CD4-positive, alpha-beta memory T cell (primary cell): ENCODE data around the gene P3H2. TPM values are rescaled to one million over a fixed set of nuclear protein-coding genes. Genes with fewer than 3 reads are reported as not detected.
"Not testable (repeated sequence)": the region's sequence is repeated elsewhere in the genome, so short reads cannot be mapped to it uniquely, and the experiment has no call there.

Experiments used
- CTCF ChIA-PET: fragments of 350-600 bp; sonication (Branson Sonifier 250); formaldehyde crosslinking; loops from one replicate; lab custom pipeline; 2021; ENCODE audit warnings: inconsistent platforms; ENCODE audit not compliant: partially characterized antibody; lab: Charles Lee
- POLR2A ChIA-PET: fragments of 350-600 bp; sonication (Branson Sonifier 250); formaldehyde crosslinking; loops from one replicate; lab custom pipeline; 2021; ENCODE audit not compliant: partially characterized antibody; lab: Charles Lee
- DNase-seq, 5 donors: peaks; one replicate each; pipeline versions ENCODE4 v3.0.0 to v3.0.0-alpha.2; 2020 to 2022; ENCODE audit warnings: mixed read lengths in 1 of 5
- H3K27ac ChIP-seq: one replicate; pipeline ENCODE4 v1.7.0; 2013; ENCODE audit warnings: low read depth, low read length
- H3K27me3 ChIP-seq: 2 replicates; pipeline ENCODE4 v1.7.0; 2013; ENCODE audit warnings: mild to moderate bottlenecking, low read length, moderate library complexity; ENCODE audit not compliant: insufficient read depth
- H3K36me3 ChIP-seq: 2 replicates; pipeline ENCODE4 v1.7.0; 2013; ENCODE audit warnings: mild to moderate bottlenecking, low read length, moderate library complexity; ENCODE audit not compliant: insufficient read depth
- H3K4me1 ChIP-seq: 2 replicates; pipeline ENCODE4 v1.7.0; 2013; ENCODE audit warnings: mild to moderate bottlenecking, low read length, moderate library complexity; ENCODE audit not compliant: insufficient read depth
- H3K4me3 ChIP-seq, 2 donors: one replicate each; pipeline ENCODE4 v1.7.0; 2013; ENCODE audit warnings: low read length in 2 of 2, mild to moderate bottlenecking in 1 of 2
- H3K9me3 ChIP-seq, 2 donors: one replicate each; pipeline ENCODE4 v1.7.0; 2013; ENCODE audit warnings: low read length in 2 of 2, control low read depth in 1 of 2; ENCODE audit not compliant: control insufficient read depth in 1 of 2
- H3K27ac Mint-ChIP-seq, 7 donors: one replicate each; pipeline ENCODE4 v1.8.0; 2020 to 2021; ENCODE audit warnings: mixed read lengths in 7 of 7, mild to moderate bottlenecking in 6 of 7, inconsistent platforms in 3 of 7, moderate library complexity in 3 of 7
- H3K27me3 Mint-ChIP-seq, 2 donors: one replicate each; pipeline ENCODE4 v1.8.0; 2020 to 2021; ENCODE audit warnings: mixed read lengths in 2 of 2
- H3K36me3 Mint-ChIP-seq, 2 donors: one replicate each; pipeline ENCODE4 v1.8.0; 2020 to 2021; ENCODE audit warnings: mixed read lengths in 2 of 2, inconsistent platforms in 1 of 2, mild to moderate bottlenecking in 1 of 2
- H3K4me1 Mint-ChIP-seq, 4 donors: one replicate each; pipeline ENCODE4 v1.8.0; 2020 to 2021; ENCODE audit warnings: mixed read lengths in 4 of 4, mild to moderate bottlenecking in 1 of 4
- H3K4me3 Mint-ChIP-seq, 8 donors: one replicate each; pipeline ENCODE4 v1.8.0; 2020 to 2021; ENCODE audit warnings: mixed read lengths in 8 of 8, mild to moderate bottlenecking in 7 of 8, moderate library complexity in 6 of 8, inconsistent platforms in 3 of 8
- H3K9me3 Mint-ChIP-seq, 8 donors: one replicate each; pipeline ENCODE4 v1.8.0; 2020 to 2021; ENCODE audit warnings: mixed read lengths in 8 of 8, mild to moderate bottlenecking in 5 of 8, inconsistent platforms in 3 of 8, moderate library complexity in 1 of 8
- intact Hi-C: fragments of 100-400 bp; cut with micrococcal nuclease; formaldehyde crosslinking; loops from one replicate; pipeline ENCODE4 v1.15.1; 2023
- polyA plus RNA-seq, 2 donors: library from polyadenylated mRNA; unstranded; fragments of 300-500 nt; fragmentation: Illumina TruSeq; gene quantifications; one replicate each; pipeline ENCODE4 v1.2.3, GENCODE V29; 2021
- total RNA-seq, 2 experiments: library from RNA; stranded (reverse); gene quantifications; one replicate each; pipeline ENCODE4 v1.2.3, GENCODE V29; 2021

P3H2 gene
- total RNA-seq = not detected
- polyA plus RNA-seq = not detected

GRCh38 chr3:190120269-190121060, at the start of gene P3H2:
Gene P3H2, minus strand, starts transcription at chr3:190120897. Its CDS starts 166 bp downstream, at chr3:190120731.
- H3K27me3 ChIP-seq = peaks cover 3% of the 10 kb centered on the region
- CTCF ChIA-PET = no interaction called here
- no peaks in the 10 kb centered on the region for H3K36me3 Mint-ChIP-seq
- POLR2A ChIA-PET = no interaction called here
- no peaks in the 10 kb centered on the region for H3K36me3 ChIP-seq
- H3K27me3 Mint-ChIP-seq = peaks cover 30 to 36% of the 10 kb centered on the region in 2 donors
- H3K27ac Mint-ChIP-seq = no peak within 1 kb of the TSS
- peak within 1 kb of the TSS in 7 of 8 donors; percentile 27 to 71 (median 54) for H3K4me3 Mint-ChIP-seq
- no peak within 1 kb of the TSS for H3K4me3 ChIP-seq
- no peaks in the 10 kb centered on the region for H3K4me1 ChIP-seq
- peaks cover 6 to 9% (median 8%) of the 10 kb centered on the region in 4 donors for H3K4me1 Mint-ChIP-seq
- peaks cover 0 to 4% (median 0%) of the 10 kb centered on the region in 8 donors for H3K9me3 Mint-ChIP-seq
- no peak for DNase-seq
- no peaks in the 10 kb centered on the region for H3K9me3 ChIP-seq
- intact Hi-C loops = no loop called here
- H3K27ac ChIP-seq = no peak within 1 kb of the TSS

- Mint-ChIP-seq H3K27me3 (no peaks in the 10 kb centered on the region), H3K4me3 (peak overlapping the region; percentile 67 to 90 (median 74)), H3K9me3 (peaks cover 0 to 4% (median 0%) of the 10 kb centered on the region in 8 donors), H3K36me3 (no peaks in the 10 kb centered on the region), H3K4me1 (peaks cover 0 to 17% (median 14%) of the 10 kb centered on the region in 4 donors), H3K27ac (peak overlapping the region in 5 of 7 donors; percentile 48 to 90 (median 72))
- CTCF ChIA-PET = no interaction called here
- Histone ChIP-seq H3K27me3 (no peaks in the 10 kb centered on the region), H3K27ac (no peak overlapping the region), H3K9me3 (no peaks in the 10 kb centered on the region), H3K36me3 (no peaks in the 10 kb centered on the region), H3K4me3 (peak overlapping the region in 1 of 2 donors; percentile 7), H3K4me1 (peaks cover 4% of the 10 kb centered on the region)
- intact Hi-C loops = no loop called here
- peak in 1 of 5 donors; percentile 11 for DNase-seq
- POLR2A ChIA-PET = no interaction called here
These were observed 49.2 kb upstream of the P3H2 start for GRCh38 chr3:190169877-190170276.

GRCh38 chr3:190169243-190169642, 48.5 kb upstream of the P3H2 start:
- Histone ChIP-seq H3K36me3 (no peaks in the 10 kb centered on the region), H3K27ac (no peak overlapping the region), H3K27me3 (no peaks in the 10 kb centered on the region), H3K4me1 (peaks cover 4% of the 10 kb centered on the region), H3K4me3 (no peak overlapping the region), H3K9me3 (no peaks in the 10 kb centered on the region)
- ChIA-PET POLR2A (interaction anchor here (0.6 kb wide), 1 partner anchor 9 kb away, joined by 3 read pairs; no protein-coding TSS in a partner anchor), CTCF (no interaction called here)
- Mint-ChIP-seq H3K4me1 (peaks cover 0 to 17% (median 14%) of the 10 kb centered on the region in 4 donors), H3K4me3 (peak overlapping the region in 6 of 8 donors; percentile 67 to 90 (median 78)), H3K27ac (peak overlapping the region in 2 of 7 donors; percentile 48 to 72), H3K9me3 (peaks cover 0 to 4% (median 0%) of the 10 kb centered on the region in 8 donors), H3K36me3 (no peaks in the 10 kb centered on the region), H3K27me3 (no peaks in the 10 kb centered on the region)
- no peak for DNase-seq
- intact Hi-C loops = no loop called here

GRCh38 chr3:190167936-190168680, 47.4 kb upstream of the P3H2 start:
- no peaks in the 10 kb centered on the region for H3K36me3 ChIP-seq
- peaks cover 4% of the 10 kb centered on the region for H3K4me1 ChIP-seq
- Mint-ChIP-seq H3K9me3 (peaks cover 0 to 4% (median 0%) of the 10 kb centered on the region in 8 donors), H3K27ac (no peak overlapping the region), H3K4me1 (peaks cover 0 to 17% (median 14%) of the 10 kb centered on the region in 4 donors), H3K27me3 (no peaks in the 10 kb centered on the region), H3K4me3 (no peak overlapping the region), H3K36me3 (no peaks in the 10 kb centered on the region)
- H3K27ac ChIP-seq = no peak overlapping the region
- no peaks in the 10 kb centered on the region for H3K9me3 ChIP-seq
- H3K4me3 ChIP-seq = no peak overlapping the region
- H3K27me3 ChIP-seq = no peaks in the 10 kb centered on the region
- POLR2A ChIA-PET = no interaction called here
- no peak for DNase-seq
- CTCF ChIA-PET = no interaction called here
- intact Hi-C loops = no loop called here

- peaks cover 4% of the 10 kb centered on the region for H3K4me1 ChIP-seq
- intact Hi-C loops = no loop called here
- no peak overlapping the region for H3K27ac ChIP-seq
- no peak overlapping the region for H3K4me3 Mint-ChIP-seq
- no peak for DNase-seq
- H3K4me3 ChIP-seq = no peak overlapping the region
- H3K9me3 ChIP-seq = no peaks in the 10 kb centered on the region
- H3K4me1 Mint-ChIP-seq = peaks cover 0 to 17% (median 14%) of the 10 kb centered on the region in 4 donors
- H3K27me3 ChIP-seq = no peaks in the 10 kb centered on the region
- H3K9me3 Mint-ChIP-seq = peaks cover 0 to 11% (median under 1%) of the 10 kb centered on the region in 8 donors
- H3K27ac Mint-ChIP-seq = no peak overlapping the region
- H3K36me3 ChIP-seq = no peaks in the 10 kb centered on the region
- H3K27me3 Mint-ChIP-seq = no peaks in the 10 kb centered on the region
- CTCF ChIA-PET = no interaction called here
- no peaks in the 10 kb centered on the region for H3K36me3 Mint-ChIP-seq
- POLR2A ChIA-PET = no interaction called here
These were observed 46.3 kb upstream of the P3H2 start for GRCh38 chr3:190166948-190167347.

GRCh38 chr3:190165253-190165652, 44.6 kb upstream of the P3H2 start:
- H3K36me3 Mint-ChIP-seq = no peaks in the 10 kb centered on the region
- Histone ChIP-seq H3K27ac (no peak overlapping the region), H3K4me3 (no peak overlapping the region), H3K9me3 (no peaks in the 10 kb centered on the region), H3K27me3 (no peaks in the 10 kb centered on the region), H3K36me3 (no peaks in the 10 kb centered on the region), H3K4me1 (peaks cover 4% of the 10 kb centered on the region)
- peaks cover 0 to 9% (median 4%) of the 10 kb centered on the region in 8 donors for H3K9me3 Mint-ChIP-seq
- intact Hi-C loops = no loop called here
- CTCF ChIA-PET = no interaction called here
- no peaks in the 10 kb centered on the region for H3K27me3 Mint-ChIP-seq
- POLR2A ChIA-PET = no interaction called here
- DNase-seq = no peak
- H3K4me3 Mint-ChIP-seq = peak overlapping the region in 1 of 8 donors; percentile 9
- peaks cover 0 to 17% (median 12%) of the 10 kb centered on the region in 4 donors for H3K4me1 Mint-ChIP-seq
- H3K27ac Mint-ChIP-seq = no peak overlapping the region

- intact Hi-C loops, POLR2A ChIA-PET: not testable (repeated sequence)
These were observed 41.3 kb upstream of the P3H2 start for GRCh38 chr3:190162013-190162412.

More at GRCh38 chr3:190162013-190162412, 41.3 kb upstream of the P3H2 start:
- H3K4me1 ChIP-seq, H3K27ac Mint-ChIP-seq, H3K27me3 Mint-ChIP-seq, H3K4me1 Mint-ChIP-seq, H3K4me3 Mint-ChIP-seq, H3K9me3 Mint-ChIP-seq, DNase-seq, H3K4me3 ChIP-seq, H3K36me3 Mint-ChIP-seq, H3K9me3 ChIP-seq, H3K27ac ChIP-seq, H3K27me3 ChIP-seq, CTCF ChIA-PET, H3K36me3 ChIP-seq: not testable (repeated sequence)
